B cell (primary cell): ENCODE measurements around the gene HHLA2. TPM values are rescaled to one million over a fixed set of nuclear protein-coding genes. Genes with fewer than 3 reads are reported as not detected.
"Not testable (repeated sequence)": the region's sequence is repeated elsewhere in the genome, so short reads cannot be mapped to it uniquely, and the experiment has no call there.

Experiments
- ATAC-seq: fragments of 200-7000 bp; cut with Tn5 transposase; one replicate; pipeline ENCODE4 v1.10.0; 2021; ENCODE audit warnings: low read depth, mild to moderate bottlenecking, moderate number of reproducible peaks, moderate library complexity
- CTCF ChIA-PET: fragments of 350-600 bp; sonication (Branson Sonifier 250); formaldehyde crosslinking; loops from one replicate; lab custom pipeline; 2021; ENCODE audit warnings: antibody characterized with exemption, inconsistent platforms; lab: Charles Lee
- POLR2A ChIA-PET: fragments of 350-600 bp; sonication (Branson Sonifier 250); formaldehyde crosslinking; loops from one replicate; lab custom pipeline; 2021; ENCODE audit warnings: antibody characterized with exemption; lab: Charles Lee
- DNase-seq: peaks from one replicate; pipeline ENCODE4 v3.0.0; 2013
- H2AFZ ChIP-seq: 2 replicates; pipeline ENCODE4 v1.6.1; 2012; ENCODE audit warnings: mild to moderate bottlenecking, low read depth, low read length; ENCODE audit not compliant: insufficient read depth, poor library complexity, severe bottlenecking
- H3K27ac ChIP-seq, 2 donors: 1 replicate in 1 of 2; 2 replicates in 1 of 2; pipeline ENCODE4 v1.5.1; 2012 to 2013; ENCODE audit warnings: low read length in 2 of 2, mild to moderate bottlenecking in 2 of 2, moderate library complexity in 1 of 2
- H3K27me3 ChIP-seq, 4 experiments: fragments of 200-600 bp in 1 of 4; sonication (generic) in 1 of 4; replicated peaks in 1 of 4; 1 replicate in 2 of 4; 2 replicates in 2 of 4; pipeline versions ENCODE4 v1.6.1 to v1.7.0; 2013 to 2016; ENCODE audit warnings: low read length in 3 of 4, mild to moderate bottlenecking in 2 of 4, mixed read lengths in 1 of 4, moderate library complexity in 1 of 4; ENCODE audit not compliant: insufficient read depth in 4 of 4, control insufficient read depth in 3 of 4; ENCODE audit errors: control extremely low read depth in 1 of 4
- H3K36me3 ChIP-seq, 2 experiments: replicated peaks in 1 of 2; 1 replicate in 1 of 2; 2 replicates in 1 of 2; pipeline versions ENCODE4 v1.6.1 to v1.7.1; 2013; ENCODE audit warnings: low read length in 1 of 2; ENCODE audit not compliant: insufficient read depth in 2 of 2, control insufficient read depth in 1 of 2; ENCODE audit errors: control extremely low read depth in 1 of 2, extremely low read depth in 1 of 2
- H3K4me1 ChIP-seq, 2 donors: fragments of 200-600 bp in 1 of 2; sonication (generic) in 1 of 2; 1 replicate in 1 of 2; 2 replicates in 1 of 2; pipeline versions ENCODE4 v1.5.1 to v1.6.1; 2013 to 2017; ENCODE audit warnings: low read length in 2 of 2; ENCODE audit not compliant: control insufficient read depth in 2 of 2, insufficient read depth in 2 of 2
- H3K4me2 ChIP-seq: replicated peaks from 2 replicates; pipeline ENCODE3; 2012; ENCODE audit warnings: mild to moderate bottlenecking, low read depth, low read length; ENCODE audit not compliant: poor library complexity, severe bottlenecking
- H3K4me3 ChIP-seq, 5 experiments: fragments of 200-600 bp in 1 of 5; sonication (generic) in 1 of 5; 1 replicate in 3 of 5; 2 replicates in 2 of 5; pipeline versions ENCODE4 v1.5.1 to v1.7.0; 2011 to 2016; ENCODE audit warnings: low read length in 4 of 5, mild to moderate bottlenecking in 4 of 5, low read depth in 2 of 5, control low read depth in 1 of 5, moderate library complexity in 1 of 5; ENCODE audit not compliant: insufficient read depth in 1 of 5; ENCODE audit errors: control extremely low read depth in 1 of 5, extremely low read depth in 1 of 5
- H3K79me2 ChIP-seq: fragments of 200-600 bp; sonication (generic); one replicate; pipeline ENCODE4 v1.6.0; 2016; ENCODE audit warnings: low read length; ENCODE audit not compliant: control insufficient read depth, insufficient read depth
- H3K9ac ChIP-seq: fragments of 200-600 bp; sonication (generic); 2 replicates; pipeline ENCODE4 v1.6.1; 2017; ENCODE audit warnings: mild to moderate bottlenecking, low read length, moderate library complexity
- H3K9me3 ChIP-seq, 3 donors: one replicate each; pipeline versions ENCODE4 v1.6.1 to v1.7.1; 2013; ENCODE audit warnings: low read length in 2 of 3; ENCODE audit not compliant: control insufficient read depth in 2 of 3, insufficient read depth in 1 of 3; ENCODE audit errors: control extremely low read depth in 1 of 3
- H4K20me1 ChIP-seq: 2 replicates; pipeline ENCODE4 v1.6.0; 2012; ENCODE audit warnings: mild to moderate bottlenecking, low read length; ENCODE audit not compliant: insufficient read depth, control insufficient read depth, poor library complexity, severe bottlenecking
- H3K27ac Mint-ChIP-seq: one replicate; pipeline ENCODE4 v1.8.0; 2021; ENCODE audit warnings: mixed read lengths
- H3K27me3 Mint-ChIP-seq: one replicate; pipeline ENCODE4 v1.8.0; 2021; ENCODE audit warnings: mixed read lengths
- H3K4me1 Mint-ChIP-seq: one replicate; pipeline ENCODE4 v1.8.0; 2021; ENCODE audit warnings: mixed read lengths
- H3K4me3 Mint-ChIP-seq: one replicate; pipeline ENCODE4 v1.8.0; 2021; ENCODE audit warnings: mixed read lengths
- H3K9me3 Mint-ChIP-seq: one replicate; pipeline ENCODE4 v1.8.0; 2022; ENCODE audit warnings: mixed read lengths; ENCODE audit not compliant: insufficient read depth
- CTCF ChIP-seq: fragments of 200-600 bp; IDR thresholded peaks from one replicate; pipeline ENCODE4 v1.8.0; 2022; ENCODE audit warnings: antibody characterized with exemption, mild to moderate bottlenecking
- EZH2 ChIP-seq: IDR thresholded peaks from 2 replicates; pipeline ENCODE4 v1.6.1; 2012; ENCODE audit warnings: borderline replicate concordance, low read depth, mild to moderate bottlenecking, moderate library complexity, low read length; ENCODE audit not compliant: insufficient read depth, poor library complexity, severe bottlenecking
- WGBS: methylation state at CpG from one replicate; pipeline ENCODE4 v1.1.5; 2013; ENCODE audit warnings: missing lambda C conversion rate; ENCODE audit not compliant: insufficient coverage; 5-methylcytosine and 5-hydroxymethylcytosine counted together
- intact Hi-C: fragments of 100-400 bp; cut with micrococcal nuclease; formaldehyde crosslinking; loops from one replicate; pipeline ENCODE4 v1.10.0; 2022
- polyA plus RNA-seq: library from polyadenylated mRNA; depleted of rRNA; stranded (reverse); fragments of >200 nt; gene quantifications from 2 replicates; pipeline ENCODE4 v1.2.3, GENCODE V29; 2012
- total RNA-seq, 2 donors: library from RNA; stranded (reverse); fragments of 120-200 nt in 1 of 2; gene quantifications; 1 replicate in 1 of 2; 2 replicates in 1 of 2; pipeline versions ENCODE4 v1.2.3 to v1.2.4, GENCODE V29; 2013 to 2022

Gene HHLA2
- total and polyA plus RNA-seq, 2 donors (not counting 1 experiment from before 2014, with no cell fraction given): 0.84 TPM

GRCh38 chr3:108255131-108255530 lies 41.2 kb upstream of the HHLA2 start:
- no peak overlapping the region for H3K9ac ChIP-seq
- H4K20me1 ChIP-seq: no peaks in the 10 kb centered on the region
- peaks cover 0 to 1% (median 0%) of the 10 kb centered on the region in 3 donors for H3K9me3 ChIP-seq
- no peaks in the 10 kb centered on the region for H3K4me1 Mint-ChIP-seq
- H3K36me3 ChIP-seq: no peaks in the 10 kb centered on the region
- intact Hi-C loops: no loop called here
- POLR2A ChIA-PET: no interaction called here
- no peaks in the 10 kb centered on the region for H3K27me3 Mint-ChIP-seq
- no peak overlapping the region for H3K4me3 Mint-ChIP-seq
- H3K4me2 ChIP-seq: no peak overlapping the region
- H2AFZ ChIP-seq: no peak overlapping the region
- no peak for ATAC-seq
- CTCF ChIA-PET: no interaction called here
- TF ChIP-seq EZH2 (no peak), CTCF (no peak)
- no peak overlapping the region for H3K27ac Mint-ChIP-seq
- no peaks in the 10 kb centered on the region for H3K4me1 ChIP-seq
- H3K27me3 ChIP-seq: no peaks in the 10 kb centered on the region
- H3K4me3 ChIP-seq: no peak overlapping the region
- no peak for DNase-seq
- no peak overlapping the region for H3K27ac ChIP-seq
- H3K9me3 Mint-ChIP-seq: peaks cover 2% of the 10 kb centered on the region
- no peaks in the 10 kb centered on the region for H3K79me2 ChIP-seq

GRCh38 chr3:108264534-108265298 lies 31.6 kb upstream of the HHLA2 start:
- H3K36me3 ChIP-seq, ATAC-seq, H3K27me3 Mint-ChIP-seq, H3K4me3 ChIP-seq, H3K4me2 ChIP-seq, H3K4me1 Mint-ChIP-seq, POLR2A ChIA-PET, H3K4me1 ChIP-seq, H2AFZ ChIP-seq, H3K27me3 ChIP-seq, H3K9me3 ChIP-seq, H3K79me2 ChIP-seq, H3K27ac ChIP-seq, DNase-seq, H3K4me3 Mint-ChIP-seq, CTCF ChIA-PET, H3K9me3 Mint-ChIP-seq, H3K9ac ChIP-seq, H3K27ac Mint-ChIP-seq, H4K20me1 ChIP-seq, intact Hi-C loops: not testable (repeated sequence)
- WGBS: 60% methylated on average over 1 of the region's 5 CpGs

- H2AFZ ChIP-seq, H3K79me2 ChIP-seq, H3K27ac ChIP-seq, H3K9ac ChIP-seq, H3K27me3 Mint-ChIP-seq, H4K20me1 ChIP-seq, H3K4me1 ChIP-seq, intact Hi-C loops, H3K9me3 ChIP-seq, ATAC-seq, H3K36me3 ChIP-seq, H3K27ac Mint-ChIP-seq, POLR2A ChIA-PET, H3K4me3 Mint-ChIP-seq, H3K4me1 Mint-ChIP-seq, H3K4me2 ChIP-seq, H3K9me3 Mint-ChIP-seq, H3K4me3 ChIP-seq, H3K27me3 ChIP-seq, DNase-seq: not testable (repeated sequence)
- WGBS: 80% methylated on average over 1 of the region's 3 CpGs
- CTCF ChIA-PET: interaction anchor here (1.2 kb wide), 1 partner anchor 334 kb away, joined by 3 read pairs; no protein-coding TSS in a partner anchor
Measured at GRCh38 chr3:108268235-108268634, 28.1 kb upstream of the HHLA2 start.
